GM19372 (cell line): ENCODE measurements around the gene SP100.

Experiments
- ATAC-seq: cut with Tn5 transposase; IDR thresholded peaks from one replicate; pipeline ENCODE4 v1.9.1; 2021; ENCODE audit warnings: mild to moderate bottlenecking, low read depth, moderate library complexity; ENCODE audit not compliant: unreplicated experiment

The SP100 gene

GRCh38 chr2:230592775-230593174, 176.8 kb downstream of the SP100 start:
- no peak for ATAC-seq
